ENCODE results near the gene RBM10.

Gene RBM10

DNA sequence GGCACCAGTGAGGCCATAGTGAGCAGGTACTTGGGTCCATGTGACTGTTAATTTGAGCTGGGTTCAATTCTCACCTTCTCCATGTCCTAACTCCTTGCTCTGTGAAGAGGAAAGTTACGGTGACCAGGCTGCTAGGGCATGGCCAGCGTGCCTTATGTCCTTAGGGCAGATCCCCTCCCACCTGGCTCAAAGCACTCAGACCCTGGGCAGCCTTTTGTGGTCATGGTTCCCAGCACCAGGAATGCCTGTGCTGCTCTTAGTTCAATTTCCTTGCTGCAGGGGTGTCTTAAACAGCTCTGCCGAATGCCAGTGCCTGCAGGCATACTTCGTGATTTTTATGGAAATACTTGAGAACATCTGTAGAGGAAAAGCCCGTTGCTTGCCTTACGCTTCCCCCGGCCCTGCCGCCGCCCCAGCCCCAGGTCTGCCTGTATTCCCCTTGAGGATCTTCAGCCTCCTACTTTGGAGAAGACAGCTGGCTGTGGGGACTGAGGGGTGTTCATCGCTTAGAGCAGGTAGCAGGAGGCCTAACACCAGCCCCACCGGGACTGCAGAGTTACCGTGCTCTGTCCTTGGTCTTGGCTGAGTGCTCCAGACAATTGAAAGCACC is 70.4 kb downstream of the RBM10 start:
- Histone ChIP-seq H3K27ac (ENCODE audit: low read depth, low read length) (no peak overlapping the region), H3K4me1 (ENCODE audit: insufficient read depth, low read length) (peaks cover 25% of the 10 kb centered on the region), H3K36me3 (ENCODE audit: insufficient read depth, low read length) (peaks cover 57% of the 10 kb centered on the region), H3K27me3 (ENCODE audit: control insufficient read depth in 1 of 2, insufficient read depth in 2 of 2, low read length in 2 of 2) (no peaks in the 10 kb centered on the region), H3K9ac (ENCODE audit: low read length) (no peak overlapping the region), H3K9me3 (ENCODE audit: low read length) (no peaks in the 10 kb centered on the region), H3K4me3 (ENCODE audit: low read depth in 1 of 2, low read length in 2 of 2) (no peak overlapping the region)

DNA sequence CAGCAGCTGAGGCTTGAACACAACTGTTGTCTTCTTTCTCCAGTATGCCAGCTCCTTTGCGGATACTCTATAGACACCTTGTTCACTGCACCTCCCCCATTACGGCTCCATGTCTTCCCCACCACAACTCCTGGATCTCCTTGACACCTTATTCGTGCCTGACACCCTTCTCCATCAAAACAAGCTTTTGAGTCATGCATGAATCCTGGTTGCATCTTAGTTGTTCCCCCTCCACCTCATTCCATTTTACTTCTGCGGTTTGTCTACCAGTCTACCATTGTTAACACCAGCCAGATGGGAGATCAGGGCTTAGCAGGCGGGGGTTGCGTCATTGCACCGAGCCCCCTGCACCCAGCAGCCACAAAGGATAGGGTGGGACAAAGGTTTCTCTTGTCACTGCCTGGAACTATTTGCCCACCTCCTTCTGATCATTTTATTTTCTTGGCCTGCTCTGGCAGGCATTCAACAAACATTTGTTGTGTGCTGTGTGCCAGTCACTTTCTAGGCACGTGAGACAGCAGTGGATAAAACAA is 71.4 kb downstream of the RBM10 start:
- Histone ChIP-seq H3K27me3 (ENCODE audit: control insufficient read depth in 1 of 2, insufficient read depth in 2 of 2, low read length in 2 of 2) (no peaks in the 10 kb centered on the region), H3K4me1 (ENCODE audit: insufficient read depth, low read length) (peaks cover 28% of the 10 kb centered on the region), H3K27ac (ENCODE audit: low read depth, low read length) (peak overlapping the region; percentile 75), H3K4me3 (ENCODE audit: low read depth in 1 of 2, low read length in 2 of 2) (no peak overlapping the region), H3K9ac (ENCODE audit: low read length) (peak overlapping the region; percentile 25), H3K9me3 (ENCODE audit: low read length) (no peaks in the 10 kb centered on the region), H3K36me3 (ENCODE audit: insufficient read depth, low read length) (peaks cover 46% of the 10 kb centered on the region)

- H3K4me3 ChIP-seq (ENCODE audit: low read depth in 1 of 2, low read length in 2 of 2), result peak overlapping the region; percentile 57 to 99
- peak overlapping the region; percentile 25 for H3K9ac ChIP-seq (ENCODE audit: low read length)
- H3K27ac ChIP-seq (ENCODE audit: low read depth, low read length), result peak overlapping the region; percentile 75
These were observed 72.3 kb downstream of the RBM10 start for GRCh38 chrX:47217121-47217851.

GRCh38 chrX:47217852-47218279 is 72.8 kb downstream of the RBM10 start:
- H3K4me1 ChIP-seq (ENCODE audit: insufficient read depth, low read length), result peaks cover 28% of the 10 kb centered on the region
- peak overlapping the region; percentile 77 for H3K9ac ChIP-seq (ENCODE audit: low read length)
- peak overlapping the region; percentile 80 for H3K27ac ChIP-seq (ENCODE audit: low read depth, low read length)
- H3K4me3 ChIP-seq (ENCODE audit: low read depth in 1 of 2, low read length in 2 of 2), result peak overlapping the region; percentile 82 to 99
- peaks cover 0 to under 1% of the 10 kb centered on the region in 2 donors for H3K27me3 ChIP-seq (ENCODE audit: control insufficient read depth in 1 of 2, insufficient read depth in 2 of 2, low read length in 2 of 2)
- no peaks in the 10 kb centered on the region for H3K9me3 ChIP-seq (ENCODE audit: low read length)
- H3K36me3 ChIP-seq (ENCODE audit: insufficient read depth, low read length), result peaks cover 32% of the 10 kb centered on the region

More at GRCh38 chrX:47217121-47217851, 72.3 kb downstream of the RBM10 start:
- Histone ChIP-seq H3K36me3 (ENCODE audit: insufficient read depth, low read length) (peaks cover 38% of the 10 kb centered on the region), H3K9me3 (ENCODE audit: low read length) (no peaks in the 10 kb centered on the region), H3K27me3 (ENCODE audit: control insufficient read depth in 1 of 2, insufficient read depth in 2 of 2, low read length in 2 of 2) (no peaks in the 10 kb centered on the region), H3K4me1 (ENCODE audit: insufficient read depth, low read length) (peaks cover 28% of the 10 kb centered on the region)

DNA sequence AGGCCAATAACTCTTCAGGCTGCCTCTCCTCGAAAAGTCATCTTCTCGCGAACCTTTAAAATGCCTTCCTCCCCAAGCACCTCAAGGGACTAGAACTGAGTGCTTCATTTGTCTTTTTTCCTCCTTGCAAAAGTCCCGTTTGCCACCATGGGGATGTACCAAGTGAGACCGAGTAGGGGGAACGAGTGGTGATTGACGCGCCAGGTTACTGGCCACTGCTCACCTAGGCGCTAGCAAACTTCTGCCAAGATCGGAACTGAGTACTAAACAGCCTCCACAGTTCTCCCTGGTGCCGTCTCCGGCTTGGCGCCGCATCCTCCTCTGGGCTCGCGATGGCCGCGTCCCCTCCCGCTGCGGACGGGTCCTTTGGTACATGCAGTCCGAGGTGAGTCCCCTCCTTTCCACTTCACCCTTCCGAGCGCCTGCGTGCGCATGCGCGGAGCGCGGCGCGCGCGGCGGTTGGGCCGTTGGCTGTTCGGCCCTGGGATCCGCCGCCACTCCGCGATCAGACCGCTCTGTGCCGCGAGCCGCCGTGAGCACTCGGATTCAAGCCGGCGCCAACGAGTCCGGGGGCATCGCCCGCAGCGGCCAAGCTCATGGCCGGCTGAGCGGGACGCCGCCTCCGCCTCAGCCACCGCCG is 73.4 kb downstream of the RBM10 start, which contains the start of gene CDK16:
CDK16 (plus strand) TSS at position 402 of the 640 bp plus-strand sequence. CDS start 4,877 bp downstream, outside the sequence.
- H3K27ac ChIP-seq (ENCODE audit: low read depth, low read length), result peak within 1 kb of the TSS; percentile 80
- H3K4me1 ChIP-seq (ENCODE audit: insufficient read depth, low read length), result peaks cover 28% of the 10 kb centered on the region
- H3K36me3 ChIP-seq (ENCODE audit: insufficient read depth, low read length), result peaks cover 30% of the 10 kb centered on the region
- H3K4me3 ChIP-seq (ENCODE audit: low read depth in 1 of 2, low read length in 2 of 2), result peak within 1 kb of the TSS; percentile 82 to 99
- H3K9ac ChIP-seq (ENCODE audit: low read length), result peak within 1 kb of the TSS; percentile 77
- peaks cover 0 to 4% of the 10 kb centered on the region in 2 donors for H3K27me3 ChIP-seq (ENCODE audit: control insufficient read depth in 1 of 2, insufficient read depth in 2 of 2, low read length in 2 of 2)
- no peaks in the 10 kb centered on the region for H3K9me3 ChIP-seq (ENCODE audit: low read length)

DNA sequence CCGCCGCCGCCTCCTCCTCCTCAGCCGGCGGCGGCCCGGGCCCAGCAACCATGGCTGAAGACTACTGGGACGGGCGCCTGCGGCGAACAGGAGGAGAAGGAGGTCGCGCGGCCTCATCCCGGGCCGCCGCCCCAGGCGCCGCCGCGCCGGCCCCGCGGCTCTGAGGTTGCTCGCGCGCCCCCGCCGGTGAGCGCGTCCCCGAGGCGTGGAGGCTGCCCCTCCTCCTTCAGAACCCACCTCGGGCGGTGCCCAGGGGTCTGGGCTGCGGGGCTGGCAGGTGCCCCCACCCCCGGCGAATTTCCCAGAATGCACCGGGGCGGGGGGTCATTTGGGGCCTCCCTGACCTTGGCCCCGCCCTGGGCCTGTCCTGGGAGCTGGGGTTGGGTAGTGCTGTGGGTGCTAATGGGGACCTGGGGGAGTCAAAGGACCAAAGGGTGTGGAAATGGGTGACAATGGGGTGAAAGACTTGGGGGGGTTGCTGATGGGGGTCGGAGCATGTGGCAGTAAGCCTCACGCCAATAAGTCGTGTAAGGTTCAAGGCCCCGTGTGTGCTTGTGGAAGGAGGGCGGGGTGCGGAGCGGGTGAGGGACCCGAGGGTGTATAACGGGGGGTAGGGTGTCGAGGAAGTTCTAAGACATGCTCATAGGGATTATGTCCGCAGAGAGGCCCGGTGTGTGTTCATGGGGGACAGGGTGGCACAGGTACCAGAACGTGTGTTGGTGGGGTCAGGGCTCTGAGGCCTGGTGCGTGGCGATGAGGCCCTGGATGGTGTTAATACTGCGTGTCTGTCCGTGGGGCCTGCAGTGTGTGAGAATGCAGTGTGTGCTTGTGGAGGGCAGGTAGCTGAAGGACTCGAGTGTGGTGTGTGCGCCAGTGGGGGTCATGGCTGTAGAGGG is 74.1 kb downstream of the RBM10 start:
- H3K27ac ChIP-seq (ENCODE audit: low read depth, low read length), result peak overlapping the region; percentile 80

GRCh38 chrX:47221756-47222155 is 76.7 kb downstream of the RBM10 start:
- Histone ChIP-seq H3K27ac (ENCODE audit: low read depth, low read length) (no peak overlapping the region), H3K9me3 (ENCODE audit: low read length) (no peaks in the 10 kb centered on the region), H3K27me3 (ENCODE audit: control insufficient read depth in 1 of 2, insufficient read depth in 2 of 2, low read length in 2 of 2) (peaks cover 0 to 4% of the 10 kb centered on the region in 2 donors), H3K4me1 (ENCODE audit: insufficient read depth, low read length) (peaks cover 24% of the 10 kb centered on the region), H3K36me3 (ENCODE audit: insufficient read depth, low read length) (peaks cover 37% of the 10 kb centered on the region), H3K9ac (ENCODE audit: low read length) (no peak overlapping the region), H3K4me3 (ENCODE audit: low read depth in 1 of 2, low read length in 2 of 2) (no peak overlapping the region)

More for the DNA sequence above, 74.1 kb downstream of the RBM10 start:
- peak overlapping the region; percentile 45 for H3K9ac ChIP-seq (ENCODE audit: low read length)
- no peaks in the 10 kb centered on the region for H3K9me3 ChIP-seq (ENCODE audit: low read length)
- H3K4me1 ChIP-seq (ENCODE audit: insufficient read depth, low read length), result peaks cover 28% of the 10 kb centered on the region
- peaks cover 0 to 4% of the 10 kb centered on the region in 2 donors for H3K27me3 ChIP-seq (ENCODE audit: control insufficient read depth in 1 of 2, insufficient read depth in 2 of 2, low read length in 2 of 2)
- H3K4me3 ChIP-seq (ENCODE audit: low read depth in 1 of 2, low read length in 2 of 2), result peak overlapping the region; percentile 82 to 99
- H3K36me3 ChIP-seq (ENCODE audit: insufficient read depth, low read length), result peaks cover 30% of the 10 kb centered on the region

- H3K36me3 ChIP-seq (ENCODE audit: insufficient read depth, low read length), result peaks cover 38% of the 10 kb centered on the region
- no peak overlapping the region for H3K9ac ChIP-seq (ENCODE audit: low read length)
- peaks cover 0 to 4% of the 10 kb centered on the region in 2 donors for H3K27me3 ChIP-seq (ENCODE audit: control insufficient read depth in 1 of 2, insufficient read depth in 2 of 2, low read length in 2 of 2)
- H3K4me1 ChIP-seq (ENCODE audit: insufficient read depth, low read length), result peaks cover 16% of the 10 kb centered on the region
- no peak overlapping the region for H3K4me3 ChIP-seq (ENCODE audit: low read depth in 1 of 2, low read length in 2 of 2)
- no peak overlapping the region for H3K27ac ChIP-seq (ENCODE audit: low read depth, low read length)
- no peaks in the 10 kb centered on the region for H3K9me3 ChIP-seq (ENCODE audit: low read length)
These were observed 77.8 kb downstream of the RBM10 start for GRCh38 chrX:47222751-47223350.

- Histone ChIP-seq H3K4me3 (ENCODE audit: low read depth in 1 of 2, low read length in 2 of 2) (no peak overlapping the region), H3K9ac (ENCODE audit: low read length) (no peak overlapping the region), H3K27ac (ENCODE audit: low read depth, low read length) (no peak overlapping the region), H3K4me1 (ENCODE audit: insufficient read depth, low read length) (peaks cover 16% of the 10 kb centered on the region), H3K9me3 (ENCODE audit: low read length) (no peaks in the 10 kb centered on the region), H3K27me3 (ENCODE audit: control insufficient read depth in 1 of 2, insufficient read depth in 2 of 2, low read length in 2 of 2) (peaks cover 0 to 4% of the 10 kb centered on the region in 2 donors), H3K36me3 (ENCODE audit: insufficient read depth, low read length) (peaks cover 44% of the 10 kb centered on the region)
These were observed 78.6 kb downstream of the RBM10 start for GRCh38 chrX:47223476-47224250.
